HG03378 (cell line): Measurements from ENCODE around the gene TMEM50B.
"Not testable (repeated sequence)": the region's sequence is repeated elsewhere in the genome, so short reads cannot be mapped to it uniquely, and the experiment has no call there.

Experiments used
- ATAC-seq: cut with Tn5 transposase; IDR thresholded peaks from one replicate; pipeline ENCODE4 v1.9.1; 2021; ENCODE audit warnings: mild to moderate bottlenecking, moderate library complexity; ENCODE audit not compliant: unreplicated experiment

Gene TMEM50B

GRCh38 chr21:33433001-33433400 lies 46.8 kb downstream of the TMEM50B start:
- ATAC-seq: no peak

GRCh38 chr21:33432496-33432895 lies 47.3 kb downstream of the TMEM50B start:
- ATAC-seq: no peak

- ATAC-seq: no peak
Observed at GRCh38 chr21:33430858-33431257, 48.9 kb downstream of the TMEM50B start.

- ATAC-seq: no peak
Observed at GRCh38 chr21:33428669-33429068, 51.1 kb downstream of the TMEM50B start.

GRCh38 chr21:33427051-33427450 lies 52.7 kb downstream of the TMEM50B start:
- no peak for ATAC-seq

- no peak for ATAC-seq
Observed at GRCh38 chr21:33425825-33426224, 53.9 kb downstream of the TMEM50B start.

- ATAC-seq: no peak
Observed at GRCh38 chr21:33424214-33424613, 55.6 kb downstream of the TMEM50B start.

- ATAC-seq: no peak
Observed at GRCh38 chr21:33421713-33422393, 57.9 kb downstream of the TMEM50B start.

GRCh38 chr21:33419538-33420123 lies 60.1 kb downstream of the TMEM50B start:
- ATAC-seq: no peak

GRCh38 chr21:33418691-33419090 lies 61.1 kb downstream of the TMEM50B start:
- ATAC-seq: no peak

GRCh38 chr21:33414926-33415325 lies 64.8 kb downstream of the TMEM50B start:
- no peak for ATAC-seq

GRCh38 chr21:33414068-33414467 lies 65.7 kb downstream of the TMEM50B start:
- no peak for ATAC-seq

GRCh38 chr21:33412832-33413519 lies 66.8 kb downstream of the TMEM50B start:
- no peak for ATAC-seq

- not testable (repeated sequence) for ATAC-seq
Observed at GRCh38 chr21:33412439-33412831, 67.3 kb downstream of the TMEM50B start.

- ATAC-seq: no peak
Observed at GRCh38 chr21:33411949-33412430, 67.8 kb downstream of the TMEM50B start.

GRCh38 chr21:33406493-33406892 lies 73.3 kb downstream of the TMEM50B start:
- no peak for ATAC-seq

- no peak for ATAC-seq
Observed at GRCh38 chr21:33403786-33404585, 75.8 kb downstream of the TMEM50B start.

GRCh38 chr21:33403128-33403785 lies 76.5 kb downstream of the TMEM50B start, which contains the start of gene IFNGR2:
Gene IFNGR2 (plus strand): TSS chr21:33403413. CDS start chr21:33403544, 131 bp downstream.
- ATAC-seq: no peak

GRCh38 chr21:33402001-33402979 lies 77.5 kb downstream of the TMEM50B start:
- no peak for ATAC-seq
